Panc1 (cell line): Measurements from ENCODE around the gene OGFOD2. TPM values are rescaled to one million over a fixed set of nuclear protein-coding genes. Genes with fewer than 3 reads are reported as not detected.

Experiments used
- ATAC-seq: fragments of 200-7000 bp; cut with Tn5 transposase; 2 replicates; pipeline ENCODE4 v1.9.1; 2020; ENCODE audit warnings: mild to moderate bottlenecking, moderate library complexity
- BruUV-seq: library from RNA; stranded (reverse); fragments of 400-500 nt; replicated peaks from 2 replicates; lab custom pipeline; 2021; lab: Mats Ljungman, UMichigan
- CTCF ChIA-PET: fragments of 300-600 bp; sonication (Branson Sonifier 250); formaldehyde crosslinking; loops from one replicate; lab custom pipeline; 2022; ENCODE audit warnings: antibody characterized with exemption; lab: Charles Lee
- POLR2A ChIA-PET: fragments of 300-600 bp; sonication (Branson Sonifier 250); formaldehyde crosslinking; loops from one replicate; lab custom pipeline; 2022; ENCODE audit warnings: antibody characterized with exemption; lab: Charles Lee
- DNase-seq: peaks from one replicate; pipeline ENCODE4 v3.0.0-alpha.2; 2010; ENCODE audit warnings: low read depth, low spot score
- H3K27ac ChIP-seq: 2 replicates; pipeline ENCODE4 v1.5.1; 2011; ENCODE audit warnings: mild to moderate bottlenecking, low read length, inconsistent platforms
- H3K27me3 ChIP-seq: fragments of 200-500 bp; sonication (Bioruptor generic); 2 replicates; pipeline ENCODE4 v1.6.0; 2014; ENCODE audit warnings: low read length, inconsistent platforms; ENCODE audit not compliant: control insufficient read depth, insufficient read depth
- H3K36me3 ChIP-seq: fragments of 200-500 bp; sonication (Bioruptor generic); 2 replicates; pipeline ENCODE4 v1.5.1; 2014; ENCODE audit warnings: inconsistent platforms, mild to moderate bottlenecking, low read length, moderate library complexity; ENCODE audit not compliant: control insufficient read depth, insufficient read depth
- H3K4me1 ChIP-seq: 2 replicates; pipeline ENCODE4 v1.5.1; 2011; ENCODE audit warnings: inconsistent platforms, mild to moderate bottlenecking, low read length, moderate library complexity; ENCODE audit not compliant: control insufficient read depth, insufficient read depth
- H3K4me3 ChIP-seq, 2 experiments: 2 replicates each; pipeline ENCODE4 v1.5.1; 2011 to 2012; ENCODE audit warnings: low read depth in 2 of 2, low read length in 2 of 2, mild to moderate bottlenecking in 2 of 2, inconsistent platforms in 1 of 2, moderate library complexity in 1 of 2
- H3K9me3 ChIP-seq: fragments of 200-500 bp; sonication (Bioruptor generic); 2 replicates; pipeline ENCODE4 v1.5.1; 2014; ENCODE audit warnings: low read depth, mild to moderate bottlenecking, inconsistent platforms, low read length, moderate library complexity; ENCODE audit not compliant: control insufficient read depth, insufficient read depth
- CTCF ChIP-seq: fragments of 450-650 bp; IDR thresholded peaks from 2 replicates; pipeline ENCODE4 v1.5.1; 2017; ENCODE audit warnings: mild to moderate bottlenecking
- POLR2AphosphoS5 ChIP-seq: IDR thresholded peaks from 2 replicates; pipeline ENCODE4 v1.6.1; 2012; ENCODE audit warnings: mild to moderate bottlenecking, low read depth, low read length, moderate library complexity
- REST ChIP-seq, 2 experiments: IDR thresholded peaks; 2 replicates each; pipeline ENCODE4 v1.6.1; 2011 to 2012; ENCODE audit warnings: low read depth in 2 of 2, control low read depth in 1 of 2, low read length in 1 of 2, mild to moderate bottlenecking in 1 of 2, moderate library complexity in 1 of 2; ENCODE audit not compliant: insufficient read depth in 1 of 2
- SIN3A ChIP-seq: IDR thresholded peaks from 2 replicates; pipeline ENCODE4 v1.6.1; 2012; ENCODE audit warnings: low read depth, mild to moderate bottlenecking, low read length, moderate library complexity, borderline replicate concordance; ENCODE audit not compliant: insufficient read depth
- TCF7L2 ChIP-seq: IDR thresholded peaks from 2 replicates; pipeline ENCODE4 v1.6.1; 2011; ENCODE audit warnings: mild to moderate bottlenecking, low read depth, low read length, inconsistent platforms
- in situ Hi-C: cut with HindIII; loops from 2 replicates; pipeline ENCODE4 v1.10.0; 2016; ENCODE audit warnings: low sequenced_read_pairs, low pct_unique_long_range_greater_than_20kb
- intact Hi-C: fragments of 100-400 bp; cut with micrococcal nuclease; formaldehyde crosslinking; loops from one replicate; pipeline ENCODE4 v1.10.0; 2022; ENCODE audit not compliant: unreplicated experiment
- total RNA-seq: library from RNA; stranded (reverse); gene quantifications from one replicate; pipeline ENCODE4 v1.2.1, GENCODE V29; 2021; ENCODE audit not compliant: unreplicated experiment

OGFOD2 gene
- total RNA-seq, 1 experiment from 2014 or later: 32.0 TPM

GRCh38 chr12:122949816-122950675 lies 25.0 kb upstream of the OGFOD2 start:
- no peaks in the 10 kb centered on the region for H3K9me3 ChIP-seq
- ATAC-seq (no peak), DNase-seq (no peak)
- intact Hi-C loops: loop anchor here (10.0 kb wide), 1 partner anchor 155 kb away; no protein-coding TSS in a partner anchor
- H3K27ac ChIP-seq: peak overlapping the region; percentile 54; the same call in 1 of the 2 replicates
- in situ Hi-C loops: no loop called here
- peaks cover 46% of the 10 kb centered on the region for H3K4me1 ChIP-seq
- CTCF ChIA-PET: interaction anchor here (0.6 to 1.7 kb wide), 2 partner anchors 56 to 90 kb away, joined by 6 to 7 read pairs; no protein-coding TSS in a partner anchor
- no peaks in the 10 kb centered on the region for H3K36me3 ChIP-seq
- BruUV-seq: no TSS peak
- POLR2A ChIA-PET: interaction anchor here (0.9 kb wide), 1 partner anchor 61 kb away, joined by 3 read pairs; no protein-coding TSS in a partner anchor
- H3K27me3 ChIP-seq: no peaks in the 10 kb centered on the region
- TF ChIP-seq CTCF (no peak), TCF7L2 (no peak), SIN3A (no peak), POLR2AphosphoS5 (no peak), REST (IDR thresholded peaks at IDR 0.05; ENCODE audit: insufficient read depth in 1 of 2, low read depth in 2 of 2, low read length in 1 of 2) (no peak)
- no peak overlapping the region for H3K4me3 ChIP-seq

- H3K4me3 ChIP-seq: no peak overlapping the region
- H3K4me1 ChIP-seq: peaks cover 36% of the 10 kb centered on the region
- in situ Hi-C loops: no loop called here
- ChIA-PET POLR2A (no interaction called here), CTCF (interaction anchor here (0.6 to 2.0 kb wide), 4 partner anchors 38 to 91 kb away, joined by 5 to 11 read pairs (median 8); no protein-coding TSS in a partner anchor)
- no peaks in the 10 kb centered on the region for H3K9me3 ChIP-seq
- DNase-seq (no peak), ATAC-seq (no peak)
- no peak for TF ChIP-seq POLR2AphosphoS5
- TF ChIP-seq TCF7L2: no peak
- no peak for TF ChIP-seq CTCF
- no peak for TF ChIP-seq SIN3A
- no peak for TF ChIP-seq REST (IDR thresholded peaks at IDR 0.05; ENCODE audit: insufficient read depth in 1 of 2, low read depth in 2 of 2, low read length in 1 of 2)
- no TSS peak for BruUV-seq
- H3K27ac ChIP-seq: peak overlapping the region; percentile 82
- H3K36me3 ChIP-seq: no peaks in the 10 kb centered on the region
- no peaks in the 10 kb centered on the region for H3K27me3 ChIP-seq
- intact Hi-C loops: loop anchor here (10.0 kb wide), 1 partner anchor 157 kb away; no protein-coding TSS in a partner anchor
Observed at GRCh38 chr12:122951406-122951805, 23.6 kb upstream of the OGFOD2 start.
